ENCODE results near the gene DYNC2H1.

DYNC2H1 gene

GRCh38 chr11:103281301-103281700, 172.1 kb downstream of the DYNC2H1 start:
- DNase-seq, result no peak

- no peak for DNase-seq
These were observed 175.0 kb downstream of the DYNC2H1 start for GRCh38 chr11:103284260-103284659.

- no peak for DNase-seq
These were observed 185.3 kb downstream of the DYNC2H1 start for GRCh38 chr11:103294516-103294915.

DNA sequence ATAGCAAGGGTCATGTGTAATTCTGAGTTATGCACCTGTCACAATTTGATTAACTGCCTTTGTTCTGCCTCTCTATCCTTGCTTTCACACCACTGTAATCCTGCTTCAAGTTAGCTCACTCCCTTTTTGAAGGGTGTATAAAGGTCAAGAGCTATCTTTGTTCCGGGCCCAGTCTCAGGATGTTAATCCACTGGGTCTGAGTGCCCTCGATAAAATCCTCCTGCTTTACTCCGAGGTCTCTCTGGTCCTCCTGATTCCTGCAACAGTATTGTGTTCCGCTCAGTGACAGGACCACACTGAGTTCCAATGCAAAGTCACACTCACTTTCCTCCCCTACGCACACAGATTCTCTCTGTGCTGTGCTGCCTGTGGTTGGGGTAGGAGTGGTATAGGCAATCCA, 186.5 kb downstream of the DYNC2H1 start:
- no peak for DNase-seq

DNA sequence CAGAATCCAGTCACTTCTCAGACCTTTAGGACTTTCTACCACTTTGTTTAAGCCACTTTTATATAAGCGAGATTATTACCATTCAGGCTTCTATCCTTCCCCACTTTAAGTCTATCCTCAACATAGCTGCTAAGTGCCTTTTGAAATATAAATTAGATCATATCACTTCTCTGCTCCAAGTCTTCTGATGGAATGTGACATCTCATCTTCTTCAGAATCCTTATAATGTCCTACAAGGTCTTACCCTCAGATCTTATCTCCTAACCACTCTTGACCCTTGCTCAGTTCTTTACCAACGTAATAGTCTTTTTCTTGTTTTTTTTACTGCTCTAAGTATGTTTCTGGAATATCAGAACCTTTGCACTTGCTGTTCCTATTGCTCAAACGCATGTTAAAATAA, 188.7 kb downstream of the DYNC2H1 start:
- DNase-seq, result no peak

GRCh38 chr11:103315248-103315647, 206.0 kb downstream of the DYNC2H1 start:
- no peak for DNase-seq

DNA sequence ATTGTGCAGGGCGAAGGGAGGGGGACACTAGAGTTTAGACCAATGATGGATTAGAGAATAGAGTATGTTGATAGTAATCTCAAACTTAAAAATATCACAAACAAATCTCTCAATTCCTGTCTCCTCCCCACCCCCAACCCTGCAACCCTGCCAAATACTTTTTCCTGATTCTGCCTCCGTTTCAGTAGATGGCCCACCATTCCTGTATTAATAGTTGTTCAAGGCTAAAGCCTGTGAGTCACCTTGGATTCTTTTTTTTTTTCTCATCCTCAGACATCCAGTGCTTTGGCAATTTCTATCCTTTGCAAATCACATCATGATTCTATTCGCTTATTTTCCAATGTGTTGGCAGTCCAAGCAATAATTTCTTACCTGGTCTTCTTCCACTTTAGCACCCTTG, 207.9 kb downstream of the DYNC2H1 start:
- DNase-seq, result no peak

DNA sequence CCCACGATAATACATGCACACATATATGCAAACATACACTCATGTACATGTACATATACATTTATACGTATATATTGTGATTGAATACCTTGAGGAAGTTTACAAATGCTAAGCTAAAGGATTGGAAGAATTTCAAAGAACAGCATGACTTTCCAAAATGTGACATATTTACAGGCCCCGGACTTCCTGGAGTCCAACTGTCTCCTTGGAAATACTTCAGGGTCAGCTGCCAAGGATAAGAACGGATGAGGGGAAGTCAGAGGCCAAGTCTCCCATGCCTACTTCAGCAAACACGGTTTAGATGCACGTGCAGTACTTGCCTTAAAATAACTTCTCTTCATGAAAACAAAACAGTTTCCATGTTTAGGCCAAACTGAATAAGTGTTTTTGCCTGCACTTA, 213.6 kb downstream of the DYNC2H1 start:
- DNase-seq, result no peak

GRCh38 chr11:103325686-103326069, 216.5 kb downstream of the DYNC2H1 start:
- DNase-seq, result no peak

GRCh38 chr11:103326070-103326794, 217.0 kb downstream of the DYNC2H1 start:
- DNase-seq, result peak; percentile 2

DNA sequence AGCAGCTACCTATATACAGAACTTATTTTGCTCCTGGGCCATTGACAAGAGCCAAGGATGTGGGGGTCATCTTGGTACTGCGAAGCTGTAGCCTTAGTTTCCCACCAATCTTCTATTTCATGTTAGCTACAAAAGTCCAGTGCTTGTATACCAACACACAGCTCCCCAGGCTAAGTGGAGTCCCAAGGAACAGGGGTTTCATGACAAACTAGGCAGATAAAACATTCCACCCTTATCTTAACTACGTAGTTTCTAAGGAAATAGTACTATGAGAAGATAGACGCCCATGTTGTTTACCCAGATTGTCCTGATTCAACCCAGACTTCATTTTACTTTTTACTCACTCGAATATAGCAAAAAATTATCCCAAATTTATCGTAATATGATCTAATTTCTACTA, 218.5 kb downstream of the DYNC2H1 start:
- DNase-seq, result no peak

DNA sequence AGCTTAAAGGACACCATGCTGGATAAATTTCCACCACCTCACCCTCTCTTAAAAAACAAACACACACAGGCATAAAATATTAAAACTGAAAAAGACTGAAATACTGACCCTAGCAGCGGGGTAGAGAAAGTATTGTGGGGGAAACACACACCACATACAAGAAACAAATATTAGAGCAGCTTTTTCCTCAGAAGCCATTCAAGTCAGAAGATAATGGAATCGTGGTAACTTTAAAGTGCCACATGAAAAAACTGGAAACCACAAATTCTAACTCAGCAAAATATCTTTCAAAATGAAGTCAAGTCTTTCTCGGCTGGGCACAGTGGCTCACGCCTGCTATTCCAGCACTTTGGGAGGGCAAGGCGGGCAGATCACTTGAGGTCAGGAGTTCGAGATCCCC, 223.2 kb downstream of the DYNC2H1 start:
- no peak for DNase-seq

DNA sequence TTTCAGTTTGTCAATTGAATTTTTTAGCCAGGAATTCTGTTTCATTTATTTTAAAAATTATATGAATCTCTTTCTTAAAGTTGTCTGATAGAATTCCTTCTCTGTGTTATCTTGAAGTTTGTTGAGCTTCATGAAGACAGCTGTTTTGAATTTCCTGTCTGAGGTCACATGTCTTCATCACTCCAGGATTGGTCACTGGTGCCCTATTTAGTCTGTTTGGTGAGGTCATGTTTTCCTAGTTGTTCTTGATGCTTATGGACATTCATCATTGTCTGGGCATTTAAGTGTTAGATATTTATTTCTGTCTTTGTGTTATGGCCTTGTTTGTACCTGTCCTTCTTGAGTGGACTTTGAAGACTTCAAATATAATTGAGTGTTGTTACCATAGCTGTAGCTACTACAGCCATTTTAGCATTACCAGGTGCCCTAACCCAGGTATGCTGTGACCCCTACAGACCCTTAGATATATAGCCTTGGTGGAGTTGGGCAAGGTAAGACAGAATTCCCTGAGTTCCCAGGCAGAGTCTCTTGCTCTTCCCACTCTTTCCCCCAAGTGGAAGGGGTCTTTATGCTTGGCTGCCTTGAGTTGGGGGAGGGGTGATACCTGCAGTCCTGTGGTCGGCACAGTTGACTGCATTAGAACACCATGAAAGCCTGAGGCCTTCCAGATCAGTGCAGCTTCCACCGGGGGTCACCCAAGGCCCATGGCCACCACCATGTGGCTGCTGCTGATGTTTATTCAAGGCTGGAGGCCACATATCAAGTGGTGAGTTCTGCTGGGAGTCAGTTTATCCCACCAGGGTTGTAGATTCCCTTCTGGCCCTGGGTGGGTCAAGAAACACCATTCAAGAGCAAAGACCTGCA, 229.6 kb downstream of the DYNC2H1 start:
- DNase-seq, result no peak

DNA sequence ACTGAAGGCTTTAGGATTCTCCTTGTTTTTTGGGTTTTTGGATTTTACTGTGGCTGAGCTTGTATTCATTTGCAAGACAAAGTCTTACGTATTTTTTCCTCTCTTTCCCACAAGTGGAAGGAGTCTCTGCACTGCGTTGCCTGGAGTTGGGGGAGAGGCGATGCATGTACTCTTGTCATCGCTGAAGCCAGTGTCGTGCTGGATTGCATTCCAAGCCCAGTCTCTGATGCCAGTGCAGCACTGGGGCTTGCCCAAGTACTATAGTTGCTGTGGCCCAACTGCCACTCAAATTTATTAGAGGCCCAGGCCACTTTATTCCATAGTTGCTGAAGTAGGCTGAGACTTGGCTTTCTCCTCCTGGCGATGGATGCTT, 230.2 kb downstream of the DYNC2H1 start:
- DNase-seq, result no peak

DNA sequence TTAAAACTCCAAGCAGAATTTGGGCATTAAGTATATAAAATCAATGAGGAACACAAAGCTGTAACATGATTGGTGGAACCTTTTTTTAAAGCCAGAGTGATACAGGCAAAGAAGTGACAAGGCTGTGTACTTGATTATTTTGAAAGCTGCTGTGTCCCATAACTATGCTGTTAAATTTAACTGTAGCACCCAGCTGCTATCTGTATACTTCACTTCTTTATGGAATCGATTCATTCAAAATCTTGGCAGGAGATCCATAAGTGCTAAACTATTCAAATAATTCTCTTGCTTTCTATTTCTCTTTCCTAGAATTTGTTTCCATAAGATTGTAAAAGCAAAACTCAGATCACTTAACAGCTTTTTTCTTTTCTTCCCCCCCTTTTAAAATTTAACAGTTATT, 231.7 kb downstream of the DYNC2H1 start:
- DNase-seq, result no peak

DNA sequence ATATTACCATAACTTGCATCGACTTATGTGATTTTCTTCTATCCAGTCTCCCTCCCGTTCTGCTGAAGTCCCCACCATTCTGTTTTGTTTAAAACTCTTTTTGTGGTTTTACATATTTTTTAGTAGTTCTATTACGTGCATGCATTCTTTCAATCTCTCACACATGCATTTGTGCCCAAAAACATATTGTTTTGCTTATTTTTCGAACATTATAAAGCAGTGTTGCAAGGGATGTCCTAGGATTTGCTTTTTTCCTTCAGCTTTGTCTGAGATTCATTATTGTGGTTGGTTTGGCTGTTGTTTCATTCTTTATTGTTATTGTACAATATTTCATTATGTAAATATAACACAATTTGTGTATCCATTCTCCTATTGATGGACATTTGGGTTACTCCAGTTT, 235.7 kb downstream of the DYNC2H1 start:
- DNase-seq, result no peak

DNA sequence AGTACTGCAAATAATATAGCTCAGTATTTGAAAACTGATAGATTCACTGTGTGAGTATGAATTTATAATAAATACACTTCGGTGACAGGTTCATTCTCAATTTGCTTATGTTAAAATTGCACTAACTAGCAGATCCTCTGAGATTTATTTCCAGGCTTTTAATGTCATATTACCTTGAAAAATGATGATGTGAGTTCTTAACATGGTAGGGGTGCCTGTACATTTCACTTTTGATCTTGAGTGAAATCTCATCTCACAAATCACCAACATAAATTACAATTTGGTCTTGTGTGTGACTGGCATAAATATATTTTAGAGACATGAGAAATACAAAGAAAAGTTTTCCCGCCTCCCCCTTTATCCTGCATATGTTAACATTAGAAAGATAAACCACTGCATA, 240.4 kb downstream of the DYNC2H1 start:
- no peak for DNase-seq

GRCh38 chr11:103354656-103355055, 245.4 kb downstream of the DYNC2H1 start:
- DNase-seq, result no peak

- no peak for DNase-seq
These were observed 249.0 kb downstream of the DYNC2H1 start for GRCh38 chr11:103358251-103358650.

- DNase-seq, result no peak
These were observed 250.0 kb downstream of the DYNC2H1 start for GRCh38 chr11:103359216-103359615.

GRCh38 chr11:103364687-103365086, 255.5 kb downstream of the DYNC2H1 start:
- no peak for DNase-seq

GRCh38 chr11:103367650-103368049, 258.4 kb downstream of the DYNC2H1 start:
- no peak for DNase-seq

DNA sequence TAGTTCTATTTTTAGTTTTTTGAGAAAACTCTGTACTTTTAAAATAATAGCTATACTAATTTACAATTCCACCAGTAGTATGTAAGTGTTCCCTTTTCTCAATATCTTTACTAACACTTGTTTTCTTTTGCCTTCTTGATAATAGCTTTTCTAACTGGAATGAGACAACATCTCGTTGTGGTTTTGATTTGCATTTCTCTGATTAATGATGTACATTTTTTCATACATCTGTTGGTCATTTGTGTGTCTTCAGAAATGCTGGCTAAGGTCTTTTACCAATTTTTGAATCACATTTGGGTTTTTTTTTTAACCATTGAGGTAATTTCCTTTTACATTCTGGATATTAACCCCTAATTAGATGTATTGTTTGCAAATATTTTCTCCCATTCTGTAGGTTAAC, 258.9 kb downstream of the DYNC2H1 start:
- no peak for DNase-seq

DNA sequence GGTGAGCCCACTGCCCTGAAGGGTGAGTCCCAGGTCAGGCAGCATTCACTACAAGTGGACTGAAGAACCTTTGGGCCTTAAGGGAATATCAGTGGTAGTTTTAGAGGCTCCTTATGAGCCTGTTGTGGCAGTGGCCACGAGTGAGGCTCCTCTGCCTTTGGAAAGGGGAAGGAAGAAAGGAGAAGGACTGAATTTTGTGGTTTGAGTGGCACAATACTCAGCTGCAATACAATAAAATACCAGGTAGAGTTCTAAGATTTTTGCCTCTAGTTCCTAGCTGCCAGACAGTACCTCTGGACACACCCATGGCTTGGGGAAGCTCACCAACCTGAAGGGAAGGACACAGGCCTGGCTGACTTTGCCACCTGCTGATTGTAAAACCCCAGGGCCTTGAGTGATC, 260.9 kb downstream of the DYNC2H1 start:
- no peak for DNase-seq

- no peak for DNase-seq
These were observed 263.7 kb downstream of the DYNC2H1 start for GRCh38 chr11:103372906-103373305.

Data from NCI-H1694 (cell line).